Measurements from ENCODE around the gene GSG1L. TPM values are rescaled to one million over a fixed set of nuclear protein-coding genes. Genes with fewer than 3 reads are reported as not detected.
A peak's percentile ranks its signal among the peaks of the same experiment; 100 is the strongest.

Gene GSG1L
- total and polyA plus RNA-seq, 9 donors, result 1.5 to 4.3 (median 2.9) TPM

DNA sequence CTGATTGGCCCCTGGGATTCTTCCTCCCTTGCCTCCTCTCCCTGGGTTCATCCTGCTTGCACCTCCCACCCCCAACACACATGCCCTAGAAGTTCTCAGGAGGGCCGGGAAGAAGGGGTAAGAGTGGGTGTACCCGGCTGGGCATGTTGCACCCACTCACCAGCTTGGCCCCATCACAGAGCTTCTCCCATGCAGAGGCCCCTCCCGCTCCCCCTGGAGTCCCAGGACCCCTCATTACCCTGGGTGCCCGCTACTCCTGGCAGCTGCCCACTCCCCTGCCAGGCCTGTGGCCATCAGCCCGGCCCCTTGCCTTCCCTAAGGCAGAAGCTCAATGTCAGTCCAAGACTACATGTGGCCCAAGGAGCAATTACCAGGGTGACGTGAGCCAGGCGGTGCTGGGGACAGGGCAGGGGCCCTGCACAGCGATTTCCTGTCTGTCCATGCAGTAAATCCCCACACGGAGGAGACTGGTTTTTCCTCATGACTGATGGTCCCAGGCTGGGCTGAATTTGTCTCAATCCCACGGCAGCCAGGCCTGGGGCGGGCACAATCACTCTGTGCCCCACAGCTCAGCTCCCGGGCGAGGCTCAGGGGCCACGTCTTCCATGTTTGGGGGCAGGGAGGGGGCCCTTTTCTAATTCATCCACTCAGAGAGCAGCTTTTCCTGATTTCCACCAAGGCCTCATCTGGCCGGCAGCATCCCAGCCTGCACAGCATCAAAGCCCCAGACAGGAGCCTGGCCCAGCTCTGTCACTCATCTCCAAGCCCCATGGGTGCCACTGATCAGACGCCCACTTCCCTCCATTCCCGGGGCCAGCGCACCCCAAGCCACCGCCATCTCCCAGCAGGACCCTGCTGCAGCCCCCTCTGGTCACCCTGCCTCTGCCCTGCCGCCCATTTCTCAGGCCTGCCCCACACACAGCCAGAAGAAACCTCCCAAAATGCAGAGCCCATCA lies 278.9 kb downstream of the GSG1L start:
- 44% methylated on average over 14 of the region's 20 CpGs for WGBS (ENCODE audit: insufficient coverage)
- Histone ChIP-seq H3K27me3 (ENCODE audit: control insufficient read depth, insufficient read depth, low read length) (no peaks in the 10 kb centered on the region), H3K36me3 (ENCODE audit: control insufficient read depth, insufficient read depth, low read length) (no peaks in the 10 kb centered on the region), H3K27ac (ENCODE audit: low read length) (no peak overlapping the region), H3K4me3 (ENCODE audit: low read length) (no peak overlapping the region), H3K9me3 (replicated peaks; ENCODE audit: control insufficient read depth, low read depth, low read length) (no peaks in the 10 kb centered on the region), H3K4me1 (ENCODE audit: control insufficient read depth, insufficient read depth, low read length) (no peaks in the 10 kb centered on the region)
- DNase-seq, result no peak

DNA sequence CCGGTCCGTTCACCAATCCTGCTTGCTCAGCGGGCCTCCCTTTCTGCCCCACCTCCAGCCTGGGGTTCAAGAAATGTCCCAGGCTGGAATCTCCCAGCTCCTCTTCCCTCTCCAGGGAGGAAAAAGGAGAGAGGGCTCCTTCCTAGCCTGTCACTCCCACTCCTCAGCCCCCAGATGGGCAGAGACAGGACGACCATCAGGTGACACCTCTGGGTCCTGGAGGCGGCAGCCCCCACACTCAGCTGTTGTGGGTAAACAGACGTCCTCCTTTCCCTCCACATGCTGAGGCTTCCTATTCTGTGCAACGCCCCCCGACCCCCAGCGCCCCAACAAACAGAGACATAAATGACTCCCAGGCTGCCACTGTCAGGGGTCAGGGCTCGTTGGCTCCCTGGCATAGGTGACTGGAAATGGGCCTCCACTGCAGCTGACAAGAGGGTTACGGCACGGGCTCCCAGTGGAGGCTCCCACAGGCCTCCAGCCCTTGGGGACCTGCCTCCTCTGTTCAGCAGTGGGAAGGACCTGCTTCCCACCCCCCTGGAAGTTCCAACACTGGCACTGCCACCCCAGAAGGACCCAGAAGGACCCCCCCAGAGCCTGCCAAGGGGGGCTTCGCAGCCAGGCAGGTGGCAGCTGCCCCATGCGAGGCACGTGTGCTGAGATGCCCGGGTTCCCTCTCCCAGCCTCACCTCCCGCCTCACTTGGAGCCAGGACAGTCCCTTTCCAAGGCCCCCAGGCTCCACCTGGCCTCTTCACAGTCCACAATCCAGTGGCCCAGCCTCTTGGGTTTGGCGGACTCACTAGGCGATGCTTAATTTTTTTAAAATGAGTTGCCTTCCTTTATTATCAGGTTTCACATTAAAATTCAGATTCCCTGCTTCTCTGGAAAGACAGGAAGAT lies 281.3 kb downstream of the GSG1L start:
- H3K9me3 ChIP-seq (replicated peaks; ENCODE audit: control insufficient read depth, low read depth, low read length), result no peaks in the 10 kb centered on the region
- H3K4me3 ChIP-seq (ENCODE audit: low read length), result no peak overlapping the region
- no peaks in the 10 kb centered on the region for H3K27me3 ChIP-seq (ENCODE audit: control insufficient read depth, insufficient read depth, low read length)
- no peak for DNase-seq
- H3K4me1 ChIP-seq (ENCODE audit: control insufficient read depth, insufficient read depth, low read length), result no peaks in the 10 kb centered on the region
- H3K36me3 ChIP-seq (ENCODE audit: control insufficient read depth, insufficient read depth, low read length), result peaks cover under 1% of the 10 kb centered on the region
- no peak overlapping the region for H3K27ac ChIP-seq (ENCODE audit: low read length)
- WGBS (ENCODE audit: insufficient coverage), result 58% methylated on average over 14 of the region's 19 CpGs

DNA sequence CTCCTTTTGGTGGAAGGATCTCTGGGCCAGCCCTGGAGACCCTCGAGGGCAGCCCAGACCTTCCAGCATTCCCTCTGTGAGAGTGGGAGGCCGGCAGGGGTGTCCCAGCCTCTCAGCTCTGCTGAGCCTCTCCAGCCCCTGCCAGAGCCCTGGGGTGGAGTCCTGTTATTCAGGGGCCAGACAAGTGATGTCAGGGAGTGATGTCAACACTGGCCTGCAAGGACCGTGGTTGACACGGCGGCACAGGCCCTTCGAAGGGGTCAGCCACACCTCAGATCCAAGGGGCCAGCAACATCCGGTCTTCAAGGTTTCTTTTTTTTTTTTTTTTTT lies 282.4 kb downstream of the GSG1L start:
- Histone ChIP-seq H3K36me3 (ENCODE audit: control insufficient read depth, insufficient read depth, low read length) (peaks cover 6% of the 10 kb centered on the region), H3K9me3 (replicated peaks; ENCODE audit: control insufficient read depth, low read depth, low read length) (no peaks in the 10 kb centered on the region), H3K27me3 (ENCODE audit: control insufficient read depth, insufficient read depth, low read length) (no peaks in the 10 kb centered on the region), H3K27ac (ENCODE audit: low read length) (no peak overlapping the region), H3K4me1 (ENCODE audit: control insufficient read depth, insufficient read depth, low read length) (no peaks in the 10 kb centered on the region), H3K4me3 (ENCODE audit: low read length) (no peak overlapping the region)
- peak; percentile 80 for DNase-seq
- 60% methylated on average over 1 of the region's 7 CpGs for WGBS (ENCODE audit: insufficient coverage)

DNA sequence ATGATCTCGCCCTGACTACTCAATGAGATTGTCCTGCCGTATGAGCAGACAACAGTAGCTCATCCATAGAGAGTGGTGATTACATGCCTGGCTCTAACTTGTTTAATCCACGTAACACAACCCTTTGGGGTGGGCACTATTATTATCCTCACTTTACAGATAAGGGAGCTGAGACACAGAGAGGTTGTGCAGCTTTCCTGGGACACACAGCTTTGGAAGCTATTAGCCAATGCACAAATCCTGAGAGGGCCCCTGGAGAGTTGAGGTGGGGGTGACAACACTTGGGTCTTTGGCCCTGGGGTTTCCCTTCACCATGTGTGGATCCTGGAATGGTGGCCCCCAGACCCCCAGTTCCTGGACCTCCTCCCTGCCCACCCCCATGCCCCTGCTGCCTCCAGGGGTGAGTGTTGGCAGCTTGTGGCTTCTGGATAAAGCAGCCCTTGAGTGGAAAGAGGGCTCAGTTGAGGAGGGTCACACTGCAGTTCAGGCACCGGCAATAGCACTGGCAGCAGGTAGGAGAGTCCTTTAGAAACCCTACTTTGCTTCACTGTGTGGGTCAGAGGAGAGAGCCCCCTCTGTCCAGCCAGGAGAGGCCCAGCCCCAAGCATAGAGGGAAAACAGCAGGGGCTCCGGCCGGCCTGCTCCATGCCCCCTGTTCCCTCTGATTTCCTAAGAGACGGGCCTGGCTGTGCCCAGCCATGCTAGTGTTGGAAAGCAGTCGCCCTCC lies 282.9 kb downstream of the GSG1L start:
- Histone ChIP-seq H3K36me3 (ENCODE audit: control insufficient read depth, insufficient read depth, low read length) (peaks cover 6% of the 10 kb centered on the region), H3K27me3 (ENCODE audit: control insufficient read depth, insufficient read depth, low read length) (no peaks in the 10 kb centered on the region), H3K4me3 (ENCODE audit: low read length) (no peak overlapping the region), H3K4me1 (ENCODE audit: control insufficient read depth, insufficient read depth, low read length) (no peaks in the 10 kb centered on the region), H3K27ac (ENCODE audit: low read length) (no peak overlapping the region), H3K9me3 (replicated peaks; ENCODE audit: control insufficient read depth, low read depth, low read length) (no peaks in the 10 kb centered on the region)
- no peak for DNase-seq
- WGBS (ENCODE audit: insufficient coverage), result 47% methylated on average over 5 of the region's 8 CpGs

DNA sequence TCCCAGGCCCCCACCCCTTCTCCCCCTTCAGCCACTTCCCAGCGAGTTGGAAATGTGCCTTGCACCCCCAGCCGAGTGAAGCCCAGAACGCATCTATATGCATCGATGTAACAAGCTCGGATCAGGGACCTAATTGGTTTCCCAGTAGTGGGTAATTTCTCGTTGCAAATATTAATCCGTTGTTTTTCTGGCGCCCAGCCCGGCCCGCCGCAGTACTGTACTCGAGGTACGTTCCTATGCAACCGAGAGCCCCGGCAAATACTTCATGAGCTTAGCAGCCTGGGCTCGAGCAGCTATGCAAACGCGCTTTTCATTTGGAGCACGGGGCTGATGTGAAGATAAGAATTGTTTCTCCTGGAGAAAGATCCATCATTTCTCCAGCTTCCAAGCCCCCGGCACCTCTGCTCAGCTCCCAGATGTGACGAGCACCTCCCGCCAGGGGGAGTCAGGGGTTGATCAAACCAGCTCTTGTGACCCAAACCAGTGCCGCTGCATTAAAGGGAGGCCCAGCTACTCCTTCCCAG lies 283.8 kb downstream of the GSG1L start:
- H3K27ac ChIP-seq (ENCODE audit: low read length), result no peak overlapping the region

DNA sequence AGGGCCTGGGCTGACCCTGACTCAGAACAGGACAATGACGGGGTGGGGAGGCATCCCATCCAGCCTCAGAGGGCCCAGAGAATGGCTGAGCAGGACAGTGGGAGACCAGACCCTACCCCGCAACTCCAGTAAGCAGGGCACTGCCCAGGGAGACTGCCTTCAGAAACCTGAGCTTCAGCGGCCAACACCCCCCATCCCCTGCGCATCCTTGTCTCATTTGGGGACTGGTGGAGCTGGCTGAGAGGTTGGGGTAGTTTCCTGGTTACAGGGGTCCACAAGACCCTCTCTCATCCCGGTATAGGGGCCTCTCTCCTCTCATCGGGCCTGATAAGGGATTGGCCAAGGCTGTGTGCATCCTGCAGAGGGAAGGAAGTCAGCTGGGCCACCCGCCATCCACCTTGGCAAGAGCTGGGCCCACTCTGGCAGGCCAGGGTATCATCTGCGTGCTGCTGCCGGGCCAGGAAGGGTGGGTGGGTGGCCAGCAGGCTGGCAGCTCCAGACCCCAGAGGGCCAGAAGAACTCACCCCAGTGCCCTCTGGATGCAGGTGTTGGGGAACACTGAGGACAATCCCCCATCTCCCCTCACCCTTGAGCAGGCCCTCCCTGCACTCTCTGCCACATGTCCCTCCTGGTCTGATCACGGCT lies 284.5 kb downstream of the GSG1L start:
- Histone ChIP-seq H3K27me3 (ENCODE audit: control insufficient read depth, insufficient read depth, low read length) (no peaks in the 10 kb centered on the region), H3K36me3 (ENCODE audit: control insufficient read depth, insufficient read depth, low read length) (peaks cover 6% of the 10 kb centered on the region), H3K27ac (ENCODE audit: low read length) (no peak overlapping the region), H3K9me3 (replicated peaks; ENCODE audit: control insufficient read depth, low read depth, low read length) (no peaks in the 10 kb centered on the region), H3K4me1 (ENCODE audit: control insufficient read depth, insufficient read depth, low read length) (no peaks in the 10 kb centered on the region), H3K4me3 (ENCODE audit: low read length) (no peak overlapping the region)
- 52% methylated on average over 3 of the region's 10 CpGs for WGBS (ENCODE audit: insufficient coverage)
- no peak for DNase-seq

More for the DNA sequence above, 283.8 kb downstream of the GSG1L start:
- WGBS (ENCODE audit: insufficient coverage), result 33% methylated on average over 12 of the region's 23 CpGs
- H3K4me1 ChIP-seq (ENCODE audit: control insufficient read depth, insufficient read depth, low read length), result no peaks in the 10 kb centered on the region
- no peaks in the 10 kb centered on the region for H3K9me3 ChIP-seq (replicated peaks; ENCODE audit: control insufficient read depth, low read depth, low read length)
- peaks cover 6% of the 10 kb centered on the region for H3K36me3 ChIP-seq (ENCODE audit: control insufficient read depth, insufficient read depth, low read length)
- peak; percentile 77 for DNase-seq
- no peaks in the 10 kb centered on the region for H3K27me3 ChIP-seq (ENCODE audit: control insufficient read depth, insufficient read depth, low read length)
- H3K4me3 ChIP-seq (ENCODE audit: low read length), result no peak overlapping the region

DNA sequence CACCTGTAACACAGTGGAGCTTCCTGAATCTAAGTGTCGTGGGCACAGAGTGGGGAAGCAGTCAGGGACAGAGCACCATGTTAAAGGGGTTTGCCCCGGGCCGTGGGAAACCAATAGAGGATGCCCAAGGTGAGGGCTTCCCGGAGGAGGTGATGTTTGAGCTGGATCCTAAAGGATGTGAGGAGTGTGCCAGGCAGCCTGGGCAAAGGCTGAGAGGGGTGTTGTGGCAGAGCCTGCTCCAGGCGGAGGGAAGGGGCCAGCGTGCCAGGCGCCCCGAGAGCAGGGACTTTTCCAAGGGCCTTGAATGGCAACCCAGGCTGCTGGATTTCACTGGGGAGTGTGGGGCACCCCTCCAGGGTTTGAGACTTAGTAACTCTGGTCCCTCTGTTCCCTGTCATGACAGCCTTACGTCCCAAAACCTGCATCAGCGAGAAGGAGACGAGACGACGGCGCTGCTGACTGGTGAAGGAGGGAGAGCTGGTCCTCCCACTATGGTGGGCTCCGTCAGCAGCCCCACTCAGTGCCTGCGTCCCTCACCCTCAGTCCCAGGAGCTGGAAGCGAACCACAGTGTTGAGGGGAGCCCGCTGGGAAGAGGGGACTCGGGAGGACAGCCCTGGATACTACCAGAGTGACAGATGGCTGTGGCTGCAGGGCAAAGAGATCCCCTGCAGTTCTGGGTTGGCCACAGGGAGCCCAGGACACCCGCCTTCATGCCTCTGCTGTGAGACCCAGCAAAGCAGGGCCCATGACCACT lies 285.2 kb downstream of the GSG1L start:
- Histone ChIP-seq H3K27ac (ENCODE audit: low read length) (no peak overlapping the region), H3K36me3 (ENCODE audit: control insufficient read depth, insufficient read depth, low read length) (peaks cover 9% of the 10 kb centered on the region), H3K9me3 (replicated peaks; ENCODE audit: control insufficient read depth, low read depth, low read length) (no peaks in the 10 kb centered on the region), H3K4me3 (ENCODE audit: low read length) (no peak overlapping the region), H3K27me3 (ENCODE audit: control insufficient read depth, insufficient read depth, low read length) (no peaks in the 10 kb centered on the region), H3K4me1 (ENCODE audit: control insufficient read depth, insufficient read depth, low read length) (no peaks in the 10 kb centered on the region)
- 95% methylated on average over 15 of the region's 20 CpGs for WGBS (ENCODE audit: insufficient coverage)
- no peak for DNase-seq

DNA sequence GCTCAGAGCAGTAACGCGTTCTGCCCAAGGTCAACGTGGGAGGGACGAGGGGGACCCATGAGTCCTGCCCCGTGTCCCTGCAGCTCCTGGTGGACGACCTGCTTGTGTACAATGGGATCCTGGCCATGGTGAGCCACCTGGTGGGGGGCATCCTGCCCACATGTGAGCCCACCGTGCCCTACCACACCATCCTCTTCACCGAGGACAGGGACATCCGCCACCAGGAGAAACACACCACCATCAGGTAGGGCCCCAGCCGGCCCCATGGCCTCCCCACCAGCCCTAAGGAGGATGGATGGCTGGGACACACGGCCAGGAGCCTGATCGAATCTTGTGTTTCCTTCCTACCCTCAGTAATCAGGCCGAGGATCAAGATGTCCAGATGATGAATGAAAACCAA lies 286.0 kb downstream of the GSG1L start:
- Histone ChIP-seq H3K4me1 (ENCODE audit: control insufficient read depth, insufficient read depth, low read length) (no peaks in the 10 kb centered on the region), H3K27ac (ENCODE audit: low read length) (no peak overlapping the region), H3K27me3 (ENCODE audit: control insufficient read depth, insufficient read depth, low read length) (no peaks in the 10 kb centered on the region), H3K36me3 (ENCODE audit: control insufficient read depth, insufficient read depth, low read length) (peaks cover 13% of the 10 kb centered on the region), H3K9me3 (replicated peaks; ENCODE audit: control insufficient read depth, low read depth, low read length) (no peaks in the 10 kb centered on the region), H3K4me3 (ENCODE audit: low read length) (no peak overlapping the region)
- no peak for DNase-seq
- WGBS (ENCODE audit: insufficient coverage), result 86% methylated on average over 13 of the region's 13 CpGs

All from muscle of leg (tissue), 11 donors.